ENCODE results near the gene E2F4.

Gene E2F4

GRCh38 chr16:67213197-67214019, 21.5 kb downstream of the E2F4 start:
- no peak for DNase-seq

- DNase-seq: no peak
Observed at GRCh38 chr16:67215706-67216105, 23.8 kb downstream of the E2F4 start.

GRCh38 chr16:67216612-67217490, 24.9 kb downstream of the E2F4 start:
- no peak for DNase-seq

- no peak for DNase-seq
Observed at GRCh38 chr16:67223992-67224391, 32.0 kb downstream of the E2F4 start.

- no peak for DNase-seq
Observed at GRCh38 chr16:67226295-67226803, 34.4 kb downstream of the E2F4 start.

- peak; percentile 97 for DNase-seq
Observed at GRCh38 chr16:67226804-67227566, 35.0 kb downstream of the E2F4 start, which contains the start of gene TMEM208. TMEM208 (plus strand) TSS chr16:67227130; CDS start chr16:67227219, 89 bp downstream.

- DNase-seq: no peak
Observed at GRCh38 chr16:67227567-67227921, 35.6 kb downstream of the E2F4 start.

GRCh38 chr16:67228034-67228785, 36.3 kb downstream of the E2F4 start:
- no peak for DNase-seq

GRCh38 chr16:67228905-67229304, 37.0 kb downstream of the E2F4 start:
- DNase-seq: no peak

GRCh38 chr16:67229906-67230808, 38.2 kb downstream of the E2F4 start:
- DNase-seq: no peak

- no peak for DNase-seq
Observed at GRCh38 chr16:67230809-67231660, 39.1 kb downstream of the E2F4 start.

GRCh38 chr16:67233596-67233995, 41.6 kb downstream of the E2F4 start:
- DNase-seq: no peak

GRCh38 chr16:67234180-67234597, 42.2 kb downstream of the E2F4 start:
- DNase-seq: no peak

GRCh38 chr16:67235816-67236562, 44.0 kb downstream of the E2F4 start:
- peak; percentile 18 for DNase-seq

GRCh38 chr16:67236563-67237395, 44.8 kb downstream of the E2F4 start:
- DNase-seq: peak; percentile 69

- no peak for DNase-seq
Observed at GRCh38 chr16:67237396-67238277, 45.7 kb downstream of the E2F4 start.

- DNase-seq: no peak
Observed at GRCh38 chr16:67238278-67238575, 46.3 kb downstream of the E2F4 start.

All from CD4-positive, alpha-beta T cell treated with Interferon gamma for 1 hour (primary cell).